Gastrocnemius medialis (tissue), 4 donors: ENCODE measurements around the gene WDR72. TPM values are rescaled to one million over a fixed set of nuclear protein-coding genes. Genes with fewer than 3 reads are reported as not detected.
"Not testable (repeated sequence)": the region's sequence is repeated elsewhere in the genome, so short reads cannot be mapped to it uniquely, and the experiment has no call there.

Source experiments
- ATAC-seq, 2 donors: fragments of 150-250 bp; one replicate each; pipeline ENCODE4 v1.9.1; 2016
- DNase-seq, 2 donors: peaks; one replicate each; pipeline ENCODE4 v3.0.0-alpha.2; 2019
- H3K27ac ChIP-seq, 4 donors: fragments of 200-600 bp; sonication (generic); 1 replicate in 1 of 4; 2 replicates in 3 of 4; pipeline ENCODE4 v1.5.1; 2016 to 2018; ENCODE audit warnings: mild to moderate bottlenecking in 2 of 4, moderate library complexity in 1 of 4
- H3K27me3 ChIP-seq, 3 donors: fragments of 200-600 bp; sonication (generic) in 2 of 3; 1 replicate in 1 of 3; 2 replicates in 2 of 3; pipeline versions ENCODE4 v1.5.1 to v1.6.0; 2016 to 2019; ENCODE audit warnings: mild to moderate bottlenecking in 1 of 3, moderate library complexity in 1 of 3
- H3K36me3 ChIP-seq, 2 donors: fragments of 200-600 bp; sonication (generic) in 1 of 2; one replicate each; pipeline ENCODE4 v1.5.1; 2017 to 2018
- H3K4me1 ChIP-seq, 2 donors: fragments of 200-600 bp; sonication (generic) in 1 of 2; one replicate each; pipeline ENCODE4 v1.5.1; 2016 to 2017; ENCODE audit warnings: mild to moderate bottlenecking in 2 of 2
- H3K4me3 ChIP-seq, 4 donors: fragments of 200-600 bp; sonication (generic) in 3 of 4; 1 replicate in 1 of 4; 2 replicates in 3 of 4; pipeline ENCODE4 v1.5.1; 2016 to 2019; ENCODE audit warnings: mild to moderate bottlenecking in 2 of 4
- H3K9me3 ChIP-seq, 3 donors: fragments of 200-600 bp; sonication (generic) in 2 of 3; 1 replicate in 1 of 3; 2 replicates in 2 of 3; pipeline ENCODE4 v1.5.1; 2016 to 2019
- POLR2A ChIP-seq, 2 donors: fragments of 450-650 bp; IDR thresholded peaks; one replicate each; pipeline ENCODE4 v1.6.1; 2017; ENCODE audit warnings: antibody characterized with exemption in 2 of 2, mild to moderate bottlenecking in 2 of 2, moderate library complexity in 2 of 2
- in situ Hi-C, 4 donors: fragments of 200-750 bp; cut with MboI; loops; one replicate each; pipeline versions ENCODE4 v1.15.0 to v1.8.0; 2017; ENCODE audit warnings: low sequenced_read_pairs in 4 of 4
- intact Hi-C: fragments of 100-400 bp; cut with DNase I; formaldehyde crosslinking; loops from one replicate; pipeline ENCODE4 v1.15.1; 2023; ENCODE audit warnings: low total_unique reads
- total RNA-seq, 4 donors: library from RNA; depleted of rRNA; stranded (reverse); fragments of >200 nt; gene quantifications; one replicate each; pipeline versions ENCODE4 v1.1.0 to v1.2.3, GENCODE V29; 2016
- TF ChIP-seq, protein P1 (sequence below), 5 experiments: fragments of 450-650 bp in 3 of 5; fragments of 200-600 bp in 2 of 5; sonication (generic) in 2 of 5; IDR thresholded peaks in 4 of 5; conservative IDR thresholded peaks in 1 of 5; 1 replicate in 4 of 5; 2 replicates in 1 of 5; pipeline ENCODE4 v1.5.1; 2016 to 2019; ENCODE audit warnings: antibody characterized with exemption in 5 of 5, mild to moderate bottlenecking in 3 of 5, moderate library complexity in 3 of 5

The WDR72 gene
- total RNA-seq, 4 donors from 2014 or later, result 0.11 TPM; not detected in 3

DNA sequence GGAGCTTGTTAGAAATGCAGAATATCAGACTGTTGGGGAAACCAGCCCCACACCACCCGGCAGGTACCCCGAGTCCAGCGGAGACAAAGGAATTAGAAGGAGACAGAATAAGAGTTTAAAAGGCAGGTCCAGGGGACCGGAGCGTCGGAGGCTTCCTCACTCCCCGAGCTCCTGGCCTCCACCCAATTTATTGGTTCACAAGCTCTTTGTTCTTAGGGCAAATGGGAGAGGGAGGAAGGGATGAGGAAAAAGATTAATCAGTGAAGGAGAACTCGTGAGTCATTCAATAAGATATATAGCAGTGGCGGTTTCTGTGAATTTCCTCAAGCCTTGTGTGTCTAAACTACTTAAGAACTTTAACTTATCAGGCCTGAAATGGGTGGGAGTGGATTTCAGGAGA lies 32.1 kb upstream of the WDR72 start:
- no peak overlapping the region for H3K27ac ChIP-seq
- DNase-seq, result no peak
- no peak for TF ChIP-seq POLR2A (IDR thresholded peaks at IDR 0.05)
- TF ChIP-seq, protein P1, sequence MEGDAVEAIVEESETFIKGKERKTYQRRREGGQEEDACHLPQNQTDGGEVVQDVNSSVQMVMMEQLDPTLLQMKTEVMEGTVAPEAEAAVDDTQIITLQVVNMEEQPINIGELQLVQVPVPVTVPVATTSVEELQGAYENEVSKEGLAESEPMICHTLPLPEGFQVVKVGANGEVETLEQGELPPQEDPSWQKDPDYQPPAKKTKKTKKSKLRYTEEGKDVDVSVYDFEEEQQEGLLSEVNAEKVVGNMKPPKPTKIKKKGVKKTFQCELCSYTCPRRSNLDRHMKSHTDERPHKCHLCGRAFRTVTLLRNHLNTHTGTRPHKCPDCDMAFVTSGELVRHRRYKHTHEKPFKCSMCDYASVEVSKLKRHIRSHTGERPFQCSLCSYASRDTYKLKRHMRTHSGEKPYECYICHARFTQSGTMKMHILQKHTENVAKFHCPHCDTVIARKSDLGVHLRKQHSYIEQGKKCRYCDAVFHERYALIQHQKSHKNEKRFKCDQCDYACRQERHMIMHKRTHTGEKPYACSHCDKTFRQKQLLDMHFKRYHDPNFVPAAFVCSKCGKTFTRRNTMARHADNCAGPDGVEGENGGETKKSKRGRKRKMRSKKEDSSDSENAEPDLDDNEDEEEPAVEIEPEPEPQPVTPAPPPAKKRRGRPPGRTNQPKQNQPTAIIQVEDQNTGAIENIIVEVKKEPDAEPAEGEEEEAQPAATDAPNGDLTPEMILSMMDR (IDR thresholded peaks at IDR 0.05 in 4 of 5, conservative IDR thresholded peaks at IDR 0.05 in 1 of 5), result no peak
- ATAC-seq, result no peak
- no peak overlapping the region for H3K4me3 ChIP-seq
- intact Hi-C loops, result no loop called here
- in situ Hi-C loops, result no loop called here
- H3K4me1 ChIP-seq, result no peaks in the 10 kb centered on the region
- H3K27me3 ChIP-seq, result no peaks in the 10 kb centered on the region
- no peaks in the 10 kb centered on the region for H3K36me3 ChIP-seq
- no peaks in the 10 kb centered on the region for H3K9me3 ChIP-seq

GRCh38 chr15:53789654-53790375 lies 30.4 kb upstream of the WDR72 start:
- Histone ChIP-seq H3K4me1 (no peaks in the 10 kb centered on the region), H3K9me3 (no peaks in the 10 kb centered on the region), H3K36me3 (no peaks in the 10 kb centered on the region), H3K27ac (no peak overlapping the region), H3K4me3 (no peak overlapping the region), H3K27me3 (no peaks in the 10 kb centered on the region)
- intact Hi-C loops (no loop called here), in situ Hi-C loops (no loop called here)
- TF ChIP-seq, protein P1 (IDR thresholded peaks at IDR 0.05 in 4 of 5, conservative IDR thresholded peaks at IDR 0.05 in 1 of 5), result no peak
- no peak for TF ChIP-seq POLR2A (IDR thresholded peaks at IDR 0.05)
- no peak for ATAC-seq
- DNase-seq, result no peak

DNA sequence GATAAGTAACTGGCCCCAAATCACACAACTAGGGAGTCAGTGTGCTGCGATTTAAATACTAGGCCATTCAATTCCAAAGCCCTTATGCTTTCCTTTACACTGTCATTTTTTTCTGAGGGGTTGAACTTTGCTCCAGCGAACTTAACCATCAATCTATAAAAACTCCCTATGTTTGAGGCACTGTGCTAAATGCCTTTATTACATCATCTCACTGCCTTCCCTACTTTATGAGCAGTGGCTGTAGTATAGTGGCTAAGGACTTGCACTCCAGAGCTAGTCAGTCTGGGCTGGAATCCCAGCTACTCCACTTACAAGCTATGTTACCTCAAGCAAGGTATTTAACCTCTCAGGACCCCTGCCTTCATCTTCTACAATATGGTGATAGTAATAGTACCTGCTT lies 26.9 kb upstream of the WDR72 start:
- H3K27me3 ChIP-seq, result no peaks in the 10 kb centered on the region
- DNase-seq (no peak), ATAC-seq (no peak)
- TF ChIP-seq POLR2A (IDR thresholded peaks at IDR 0.05), result no peak
- TF ChIP-seq, protein P1 (IDR thresholded peaks at IDR 0.05 in 4 of 5, conservative IDR thresholded peaks at IDR 0.05 in 1 of 5), result no peak
- no peak overlapping the region for H3K4me3 ChIP-seq
- no peaks in the 10 kb centered on the region for H3K9me3 ChIP-seq
- H3K27ac ChIP-seq, result no peak overlapping the region
- intact Hi-C loops (no loop called here), in situ Hi-C loops (no loop called here)
- no peaks in the 10 kb centered on the region for H3K36me3 ChIP-seq
- no peaks in the 10 kb centered on the region for H3K4me1 ChIP-seq

- H3K36me3 ChIP-seq, intact Hi-C loops, H3K27me3 ChIP-seq, ATAC-seq, H3K9me3 ChIP-seq, H3K4me1 ChIP-seq, H3K27ac ChIP-seq, DNase-seq, H3K4me3 ChIP-seq, in situ Hi-C loops: not testable (repeated sequence)
Observed at GRCh38 chr15:53785241-53785640, 25.8 kb upstream of the WDR72 start.

DNA sequence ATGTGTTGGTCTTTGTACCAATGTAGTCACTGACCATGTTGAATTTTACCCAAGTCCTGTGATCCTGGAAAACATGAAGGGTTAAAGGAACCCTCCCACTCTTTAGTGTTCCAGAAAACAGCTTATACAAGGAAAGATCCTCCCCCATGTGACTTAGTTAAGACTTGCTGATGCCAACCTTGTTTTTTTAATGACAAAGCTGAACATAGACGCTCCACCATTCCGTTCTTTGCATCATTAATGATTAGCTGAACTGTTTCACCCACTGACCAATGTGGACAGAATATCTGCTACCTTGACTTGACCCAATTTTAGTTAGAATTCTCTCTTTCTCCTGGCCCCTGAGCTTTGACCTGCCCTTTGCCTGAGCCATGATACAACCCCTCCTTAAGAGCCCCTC lies 3.5 kb upstream of the WDR72 start:
- in situ Hi-C loops, result no loop called here
- TF ChIP-seq POLR2A (IDR thresholded peaks at IDR 0.05), result no peak
- TF ChIP-seq, protein P1 (IDR thresholded peaks at IDR 0.05 in 4 of 5, conservative IDR thresholded peaks at IDR 0.05 in 1 of 5), result no peak
- Histone ChIP-seq H3K36me3 (no peaks in the 10 kb centered on the region), H3K27me3 (peaks cover 8 to 23% (median 10%) of the 10 kb centered on the region in 3 donors), H3K27ac (no peak overlapping the region), H3K9me3 (no peaks in the 10 kb centered on the region), H3K4me3 (no peak overlapping the region), H3K4me1 (no peaks in the 10 kb centered on the region)
- intact Hi-C loops, result no loop called here
- no peak for ATAC-seq
- no peak for DNase-seq
